Left lung (tissue), 10 donors: ENCODE results near the gene SLC12A3. TPM values are rescaled to one million over a fixed set of nuclear protein-coding genes. Genes with fewer than 3 reads are reported as not detected.

ENCODE experiments used
- ATAC-seq: fragments of 200-7000 bp; cut with Tn5 transposase; one replicate; pipeline ENCODE4 v1.9.1; 2020; ENCODE audit warnings: moderate library complexity
- DNase-seq, 4 donors: peaks; one replicate each; pipeline ENCODE4 v3.0.0-alpha.2; 2013 to 2020
- H3K27ac ChIP-seq, 2 donors: fragments of 200-600 bp; sonication (generic) in 1 of 2; one replicate each; pipeline versions ENCODE4 v1.5.0 to v1.8.0; 2020 to 2021
- H3K27me3 ChIP-seq, 2 donors: fragments of 200-600 bp; sonication (generic) in 1 of 2; one replicate each; pipeline versions ENCODE4 v1.5.0 to v1.8.0; 2020 to 2021
- H3K36me3 ChIP-seq, 2 donors: fragments of 200-600 bp; sonication (generic) in 1 of 2; one replicate each; pipeline versions ENCODE4 v1.5.0 to v1.8.0; 2020 to 2021
- H3K4me1 ChIP-seq, 2 donors: fragments of 200-600 bp; one replicate each; pipeline ENCODE4 v1.8.0; 2021
- H3K4me3 ChIP-seq, 2 donors: fragments of 200-600 bp; sonication (generic) in 1 of 2; one replicate each; pipeline versions ENCODE4 v1.5.0 to v1.8.0; 2020 to 2021; ENCODE audit warnings: mild to moderate bottlenecking in 1 of 2
- H3K9me3 ChIP-seq, 2 donors: fragments of 200-600 bp; sonication (generic) in 1 of 2; one replicate each; pipeline versions ENCODE4 v1.5.0 to v1.8.0; 2020 to 2021
- intact Hi-C, 2 donors: fragments of 100-400 bp; cut with DNase I; formaldehyde crosslinking; loops; one replicate each; pipeline versions ENCODE4 v1.11.2 to v1.14.2; 2022
- polyA plus RNA-seq, 6 donors: library from polyadenylated mRNA; unstranded; fragments of 120-200 nt; gene quantifications; one replicate each; pipeline ENCODE4 v1.2.1, GENCODE V29; 2013; ENCODE audit not compliant: insufficient read length in 6 of 6
- total RNA-seq, 2 donors: library from RNA; stranded (reverse); fragmentation: NEBNext Ultra II Directional; extraction: Animal tissue kit (Norgen Biotek cat#: 25700); gene quantifications; one replicate each; pipeline ENCODE4 v1.2.1, GENCODE V29; 2021
- TF ChIP-seq, protein P1 (sequence below), 2 donors: fragments of 200-600 bp; sonication (generic) in 1 of 2; IDR thresholded peaks; one replicate each; pipeline versions ENCODE4 v1.5.0 to v1.8.0; 2021; ENCODE audit warnings: antibody characterized with exemption in 2 of 2
- donor health status: DM: no; HTN: yes; CAD: no.
- donor health status: DM: no; HTN: no; CAD: no.

Gene SLC12A3
- total and polyA plus RNA-seq, 8 donors, result 0.13 to 0.49 (median 0.20) TPM; not detected in 2

DNA sequence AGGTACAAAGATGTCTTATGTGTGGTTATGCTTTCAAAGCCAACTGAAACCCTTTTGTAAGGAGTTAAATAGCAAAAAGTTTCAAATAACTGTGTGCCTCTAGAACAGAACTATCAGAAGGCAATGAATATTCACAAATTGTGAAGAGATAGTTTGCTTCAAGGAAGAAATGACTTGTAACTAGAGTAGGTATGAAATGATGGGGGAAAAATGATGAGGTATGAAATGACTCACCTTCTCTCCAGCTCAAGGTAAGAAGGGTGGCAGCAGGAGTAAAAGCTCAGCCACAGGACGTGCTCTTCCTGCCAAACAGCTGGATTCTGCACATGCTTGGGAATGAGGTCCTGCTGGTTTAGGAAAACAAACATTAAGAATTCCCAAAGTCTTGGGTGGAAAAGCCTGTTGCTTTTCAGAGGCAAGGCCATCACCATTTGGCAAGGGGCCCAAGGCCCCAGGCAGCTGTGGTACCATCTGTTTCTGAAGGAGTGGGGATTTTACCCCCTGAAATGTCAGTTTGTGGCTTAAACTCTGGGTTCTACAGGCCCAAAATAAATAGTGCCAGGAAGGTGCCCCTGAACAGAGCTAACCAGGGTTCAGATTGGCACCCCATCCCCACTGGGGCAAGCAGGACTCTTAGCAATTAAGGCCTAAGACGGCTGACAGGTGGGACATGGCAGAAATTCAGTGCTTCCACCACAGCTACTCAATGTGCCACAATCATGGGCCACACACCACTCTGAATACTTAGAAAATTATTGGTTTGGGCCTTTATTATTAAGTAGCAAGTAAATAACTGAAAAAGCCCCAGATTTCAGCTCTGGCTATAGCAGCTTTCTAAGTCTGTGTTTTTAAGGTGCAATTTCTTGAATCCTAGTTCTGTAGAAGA is 80.2 kb downstream of the SLC12A3 start:
- DNase-seq (no peak), ATAC-seq (peak; percentile 42)
- Histone ChIP-seq H3K36me3 (peaks cover 0 to 87% of the 10 kb centered on the region in 2 donors), H3K4me3 (no peak overlapping the region), H3K27me3 (no peaks in the 10 kb centered on the region), H3K4me1 (peaks cover 0 to 10% of the 10 kb centered on the region in 2 donors), H3K9me3 (no peaks in the 10 kb centered on the region), H3K27ac (no peak overlapping the region)
- TF ChIP-seq, protein P1, sequence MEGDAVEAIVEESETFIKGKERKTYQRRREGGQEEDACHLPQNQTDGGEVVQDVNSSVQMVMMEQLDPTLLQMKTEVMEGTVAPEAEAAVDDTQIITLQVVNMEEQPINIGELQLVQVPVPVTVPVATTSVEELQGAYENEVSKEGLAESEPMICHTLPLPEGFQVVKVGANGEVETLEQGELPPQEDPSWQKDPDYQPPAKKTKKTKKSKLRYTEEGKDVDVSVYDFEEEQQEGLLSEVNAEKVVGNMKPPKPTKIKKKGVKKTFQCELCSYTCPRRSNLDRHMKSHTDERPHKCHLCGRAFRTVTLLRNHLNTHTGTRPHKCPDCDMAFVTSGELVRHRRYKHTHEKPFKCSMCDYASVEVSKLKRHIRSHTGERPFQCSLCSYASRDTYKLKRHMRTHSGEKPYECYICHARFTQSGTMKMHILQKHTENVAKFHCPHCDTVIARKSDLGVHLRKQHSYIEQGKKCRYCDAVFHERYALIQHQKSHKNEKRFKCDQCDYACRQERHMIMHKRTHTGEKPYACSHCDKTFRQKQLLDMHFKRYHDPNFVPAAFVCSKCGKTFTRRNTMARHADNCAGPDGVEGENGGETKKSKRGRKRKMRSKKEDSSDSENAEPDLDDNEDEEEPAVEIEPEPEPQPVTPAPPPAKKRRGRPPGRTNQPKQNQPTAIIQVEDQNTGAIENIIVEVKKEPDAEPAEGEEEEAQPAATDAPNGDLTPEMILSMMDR (IDR thresholded peaks at IDR 0.05), result no peak
- intact Hi-C loops, result no loop called here

DNA sequence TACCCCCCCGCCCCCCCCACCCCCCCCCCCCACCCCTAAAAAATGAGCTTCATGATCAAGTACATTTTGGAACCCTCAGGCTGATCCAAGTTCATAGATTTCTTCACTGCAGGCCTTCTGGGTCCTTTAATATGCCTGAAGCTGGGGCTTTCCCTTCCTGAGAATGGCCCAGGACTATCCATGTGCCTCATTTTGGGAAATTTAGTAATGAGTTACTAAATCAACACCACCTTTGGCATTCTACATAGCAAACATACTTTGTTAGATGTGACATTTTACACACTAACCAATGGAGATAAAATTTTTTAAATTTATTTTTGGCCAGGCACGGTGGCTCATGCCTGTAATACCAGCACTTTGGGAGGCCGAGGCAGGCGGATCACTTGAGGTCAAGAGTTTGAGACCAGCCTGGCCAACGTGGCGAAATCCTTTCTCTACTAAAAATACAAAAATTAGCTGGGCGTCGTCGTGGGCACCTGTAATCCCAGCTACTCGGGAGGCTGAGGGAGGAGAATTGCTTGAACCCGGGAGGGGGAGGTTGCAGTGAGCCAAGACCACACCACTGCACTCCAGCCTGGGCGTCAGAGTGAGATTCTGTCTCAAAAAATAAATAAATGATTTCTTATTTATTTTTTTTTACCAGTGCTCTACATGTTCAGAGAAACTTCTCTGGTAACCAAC is 81.0 kb downstream of the SLC12A3 start:
- peak; percentile 42 for ATAC-seq
- TF ChIP-seq, protein P1 (IDR thresholded peaks at IDR 0.05), result no peak
- H3K27ac ChIP-seq, result no peak overlapping the region
- intact Hi-C loops, result no loop called here
- H3K4me1 ChIP-seq, result peaks cover 0 to 10% of the 10 kb centered on the region in 2 donors
- no peak for DNase-seq
- H3K36me3 ChIP-seq, result peaks cover 0 to 79% of the 10 kb centered on the region in 2 donors
- no peak overlapping the region for H3K4me3 ChIP-seq
- H3K9me3 ChIP-seq, result no peaks in the 10 kb centered on the region
- H3K27me3 ChIP-seq, result no peaks in the 10 kb centered on the region

DNA sequence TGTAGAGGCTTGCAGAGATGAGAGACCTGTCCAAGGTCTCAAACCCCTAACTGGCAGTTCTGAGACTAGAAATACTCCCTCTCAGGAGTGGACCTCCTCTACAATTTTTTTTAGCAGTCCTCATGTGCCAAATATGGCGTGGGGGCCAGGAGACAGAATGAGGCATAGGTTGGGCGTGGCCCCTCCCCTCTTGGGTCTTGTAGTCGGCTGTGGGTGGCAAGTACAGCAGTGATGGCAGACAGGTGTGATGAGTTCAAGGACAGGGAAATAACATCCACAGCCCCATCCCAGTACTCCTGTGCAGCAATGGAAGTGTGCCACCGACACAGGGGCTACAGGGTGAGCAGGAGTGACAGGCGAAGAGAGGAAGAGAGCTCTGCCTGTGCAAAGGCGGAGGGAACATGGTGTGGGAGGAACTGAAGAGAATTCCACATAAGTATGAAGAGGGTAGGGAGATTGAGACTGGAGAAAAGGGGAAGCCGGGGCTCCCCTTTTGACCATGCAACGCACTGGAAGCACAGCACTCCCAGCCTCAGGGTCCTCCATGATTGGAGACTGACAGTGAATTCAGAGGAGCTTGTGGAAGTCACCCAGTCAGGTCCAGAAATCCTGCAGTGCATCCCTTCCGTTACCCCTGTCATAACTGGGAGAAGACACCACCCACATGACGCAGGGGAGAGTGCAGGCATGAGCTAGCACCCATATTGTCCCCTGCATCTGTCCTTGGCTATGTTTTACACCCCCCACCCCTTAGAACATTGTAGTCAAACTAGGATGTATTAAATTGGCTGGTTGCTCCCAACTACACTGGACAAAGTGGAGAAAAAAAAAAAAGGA is 82.0 kb downstream of the SLC12A3 start:
- intact Hi-C loops, result no loop called here
- ATAC-seq (no peak), DNase-seq (no peak)
- peaks cover 0 to 69% of the 10 kb centered on the region in 2 donors for H3K36me3 ChIP-seq
- H3K27ac ChIP-seq, result no peak overlapping the region
- H3K27me3 ChIP-seq, result no peaks in the 10 kb centered on the region
- H3K9me3 ChIP-seq, result no peaks in the 10 kb centered on the region
- peaks cover 0 to 13% of the 10 kb centered on the region in 2 donors for H3K4me1 ChIP-seq
- H3K4me3 ChIP-seq, result no peak overlapping the region
- TF ChIP-seq, protein P1 (IDR thresholded peaks at IDR 0.05), result no peak

DNA sequence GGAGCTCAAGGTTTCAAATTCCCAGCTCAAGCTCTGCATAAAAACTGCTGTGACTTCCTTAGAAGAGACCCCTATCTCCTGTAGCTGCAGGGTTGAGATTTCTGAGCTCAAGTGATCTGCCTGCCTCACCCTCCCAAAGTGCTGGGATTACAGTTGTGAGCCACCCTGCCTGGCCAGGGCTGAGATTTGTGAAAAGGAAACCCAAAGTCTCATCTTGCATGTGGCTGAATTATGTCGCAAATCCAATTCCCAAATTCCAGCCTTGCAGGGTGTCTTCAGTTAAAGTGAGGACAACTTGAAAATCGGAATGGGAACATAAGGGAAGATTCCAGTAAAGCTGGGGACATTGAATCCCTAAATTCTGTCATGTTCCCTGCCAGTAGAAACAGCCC is 82.6 kb downstream of the SLC12A3 start:
- no peaks in the 10 kb centered on the region for H3K27me3 ChIP-seq
- H3K27ac ChIP-seq, result no peak overlapping the region
- ATAC-seq, result no peak
- intact Hi-C loops, result no loop called here
- no peak overlapping the region for H3K4me3 ChIP-seq
- peaks cover 0 to 13% of the 10 kb centered on the region in 2 donors for H3K4me1 ChIP-seq
- no peak for DNase-seq
- H3K36me3 ChIP-seq, result peaks cover 0 to 63% of the 10 kb centered on the region in 2 donors
- TF ChIP-seq, protein P1 (IDR thresholded peaks at IDR 0.05), result no peak
- H3K9me3 ChIP-seq, result no peaks in the 10 kb centered on the region
